ENCODE measurements around the gene ARHGAP42. TPM values are rescaled to one million over a fixed set of nuclear protein-coding genes. Genes with fewer than 3 reads are reported as not detected.

ARHGAP42 gene
- total and polyA plus RNA-seq, 10 of the 15 experiments (the other 5 are each of a cell fraction or from before 2014, with no cell fraction given): 1.8 to 6.3 (median 3.2) TPM

DNA sequence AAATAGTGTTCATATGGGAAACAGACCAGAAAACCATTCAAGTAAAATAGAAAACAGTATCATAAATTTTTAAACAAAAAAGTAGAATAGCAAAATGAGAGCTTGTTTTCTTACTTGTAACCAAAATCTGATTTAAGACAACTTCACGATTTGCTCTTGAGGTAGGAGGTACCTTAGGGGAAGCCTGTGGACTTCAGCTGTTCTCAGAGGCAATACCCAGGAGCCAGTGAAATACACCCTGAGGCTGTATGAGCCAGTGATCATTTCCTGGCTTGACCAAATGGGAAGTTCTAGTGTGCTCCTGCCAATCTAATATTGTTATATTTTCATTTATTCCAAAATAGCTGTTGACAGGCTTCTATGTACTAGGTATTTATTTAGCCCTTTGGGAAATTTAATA is 104.8 kb downstream of the ARHGAP42 start:
- Histone ChIP-seq H3K4me3 (no peak overlapping the region), H3K79me2 (ENCODE audit: control insufficient read depth, insufficient read depth, low read length) (no peaks in the 10 kb centered on the region), H4K20me1 (ENCODE audit: control insufficient read depth, insufficient read depth) (no peaks in the 10 kb centered on the region), H3K9ac (ENCODE audit: control insufficient read depth, insufficient read depth, low read length) (no peak overlapping the region), H3K4me1 (ENCODE audit: control insufficient read depth, insufficient read depth, low read length) (no peaks in the 10 kb centered on the region), H3K36me3 (ENCODE audit: control insufficient read depth in 2 of 2, insufficient read depth in 2 of 2, low read length in 1 of 2) (no peaks in the 10 kb centered on the region), H3K27me3 (replicated peaks in 1 of 2; ENCODE audit: control insufficient read depth in 2 of 2, insufficient read depth in 2 of 2, low read length in 1 of 2) (no peaks in the 10 kb centered on the region), H3K27ac (ENCODE audit: control insufficient read depth, insufficient read depth) (no peak overlapping the region), H3K4me2 (ENCODE audit: control insufficient read depth, insufficient read depth) (no peak overlapping the region), H3K9me3 (replicated peaks; ENCODE audit: control insufficient read depth, insufficient read depth, low read length) (no peaks in the 10 kb centered on the region), H2AFZ (ENCODE audit: control insufficient read depth, low read depth, low read length) (no peak overlapping the region)
- ChIA-PET SMC1A (ENCODE audit: uncharacterized antibody, unreplicated experiment) (interaction anchor here (1.0 kb wide), 1 partner anchor 15 kb away, joined by 3 read pairs; no protein-coding TSS in a partner anchor), CTCF (no interaction called here), POLR2A (no interaction called here), RAD21 (ENCODE audit: unreplicated experiment) (no interaction called here)
- DNase-seq (ENCODE audit: low read depth, low spot score) (no peak), ATAC-seq (peak; percentile 29; the same call in 1 of the 3 replicates), FAIRE-seq (no peak)
- no TSS peak for BruUV-seq (replicated peaks)
- WGBS (ENCODE audit: insufficient coverage, insufficient replicate concordance, low lambda C conversion rate, missing lambda C conversion rate): 0% methylated on average over 1 of the region's 1 CpG
- intact Hi-C loops (cut with micrococcal nuclease; ENCODE audit: unreplicated experiment): no loop called here
- in situ Hi-C loops (cut with MboI): no loop called here
- TF ChIP-seq, protein P1, sequence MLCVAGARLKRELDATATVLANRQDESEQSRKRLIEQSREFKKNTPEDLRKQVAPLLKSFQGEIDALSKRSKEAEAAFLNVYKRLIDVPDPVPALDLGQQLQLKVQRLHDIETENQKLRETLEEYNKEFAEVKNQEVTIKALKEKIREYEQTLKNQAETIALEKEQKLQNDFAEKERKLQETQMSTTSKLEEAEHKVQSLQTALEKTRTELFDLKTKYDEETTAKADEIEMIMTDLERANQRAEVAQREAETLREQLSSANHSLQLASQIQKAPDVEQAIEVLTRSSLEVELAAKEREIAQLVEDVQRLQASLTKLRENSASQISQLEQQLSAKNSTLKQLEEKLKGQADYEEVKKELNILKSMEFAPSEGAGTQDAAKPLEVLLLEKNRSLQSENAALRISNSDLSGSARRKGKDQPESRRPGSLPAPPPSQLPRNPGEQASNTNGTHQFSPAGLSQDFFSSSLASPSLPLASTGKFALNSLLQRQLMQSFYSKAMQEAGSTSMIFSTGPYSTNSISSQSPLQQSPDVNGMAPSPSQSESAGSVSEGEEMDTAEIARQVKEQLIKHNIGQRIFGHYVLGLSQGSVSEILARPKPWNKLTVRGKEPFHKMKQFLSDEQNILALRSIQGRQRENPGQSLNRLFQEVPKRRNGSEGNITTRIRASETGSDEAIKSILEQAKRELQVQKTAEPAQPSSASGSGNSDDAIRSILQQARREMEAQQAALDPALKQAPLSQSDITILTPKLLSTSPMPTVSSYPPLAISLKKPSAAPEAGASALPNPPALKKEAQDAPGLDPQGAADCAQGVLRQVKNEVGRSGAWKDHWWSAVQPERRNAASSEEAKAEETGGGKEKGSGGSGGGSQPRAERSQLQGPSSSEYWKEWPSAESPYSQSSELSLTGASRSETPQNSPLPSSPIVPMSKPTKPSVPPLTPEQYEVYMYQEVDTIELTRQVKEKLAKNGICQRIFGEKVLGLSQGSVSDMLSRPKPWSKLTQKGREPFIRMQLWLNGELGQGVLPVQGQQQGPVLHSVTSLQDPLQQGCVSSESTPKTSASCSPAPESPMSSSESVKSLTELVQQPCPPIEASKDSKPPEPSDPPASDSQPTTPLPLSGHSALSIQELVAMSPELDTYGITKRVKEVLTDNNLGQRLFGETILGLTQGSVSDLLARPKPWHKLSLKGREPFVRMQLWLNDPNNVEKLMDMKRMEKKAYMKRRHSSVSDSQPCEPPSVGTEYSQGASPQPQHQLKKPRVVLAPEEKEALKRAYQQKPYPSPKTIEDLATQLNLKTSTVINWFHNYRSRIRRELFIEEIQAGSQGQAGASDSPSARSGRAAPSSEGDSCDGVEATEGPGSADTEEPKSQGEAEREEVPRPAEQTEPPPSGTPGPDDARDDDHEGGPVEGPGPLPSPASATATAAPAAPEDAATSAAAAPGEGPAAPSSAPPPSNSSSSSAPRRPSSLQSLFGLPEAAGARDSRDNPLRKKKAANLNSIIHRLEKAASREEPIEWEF (IDR thresholded peaks at IDR 0.05; ENCODE audit: insufficient replicate concordance, low read depth, low read length): no peak
- TF ChIP-seq, protein P2, sequence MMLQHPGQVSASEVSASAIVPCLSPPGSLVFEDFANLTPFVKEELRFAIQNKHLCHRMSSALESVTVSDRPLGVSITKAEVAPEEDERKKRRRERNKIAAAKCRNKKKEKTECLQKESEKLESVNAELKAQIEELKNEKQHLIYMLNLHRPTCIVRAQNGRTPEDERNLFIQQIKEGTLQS (IDR thresholded peaks at IDR 0.05; ENCODE audit: borderline replicate concordance, extremely low read depth, low read depth, low read length): no peak
- TF ChIP-seq ZZZ3 (IDR thresholded peaks at IDR 0.05; ENCODE audit: control insufficient read depth, insufficient read length, low read depth): no peak
- no peak for TF ChIP-seq IKZF1 (conservative IDR thresholded peaks at IDR 0.05)
- TF ChIP-seq, protein P3, sequence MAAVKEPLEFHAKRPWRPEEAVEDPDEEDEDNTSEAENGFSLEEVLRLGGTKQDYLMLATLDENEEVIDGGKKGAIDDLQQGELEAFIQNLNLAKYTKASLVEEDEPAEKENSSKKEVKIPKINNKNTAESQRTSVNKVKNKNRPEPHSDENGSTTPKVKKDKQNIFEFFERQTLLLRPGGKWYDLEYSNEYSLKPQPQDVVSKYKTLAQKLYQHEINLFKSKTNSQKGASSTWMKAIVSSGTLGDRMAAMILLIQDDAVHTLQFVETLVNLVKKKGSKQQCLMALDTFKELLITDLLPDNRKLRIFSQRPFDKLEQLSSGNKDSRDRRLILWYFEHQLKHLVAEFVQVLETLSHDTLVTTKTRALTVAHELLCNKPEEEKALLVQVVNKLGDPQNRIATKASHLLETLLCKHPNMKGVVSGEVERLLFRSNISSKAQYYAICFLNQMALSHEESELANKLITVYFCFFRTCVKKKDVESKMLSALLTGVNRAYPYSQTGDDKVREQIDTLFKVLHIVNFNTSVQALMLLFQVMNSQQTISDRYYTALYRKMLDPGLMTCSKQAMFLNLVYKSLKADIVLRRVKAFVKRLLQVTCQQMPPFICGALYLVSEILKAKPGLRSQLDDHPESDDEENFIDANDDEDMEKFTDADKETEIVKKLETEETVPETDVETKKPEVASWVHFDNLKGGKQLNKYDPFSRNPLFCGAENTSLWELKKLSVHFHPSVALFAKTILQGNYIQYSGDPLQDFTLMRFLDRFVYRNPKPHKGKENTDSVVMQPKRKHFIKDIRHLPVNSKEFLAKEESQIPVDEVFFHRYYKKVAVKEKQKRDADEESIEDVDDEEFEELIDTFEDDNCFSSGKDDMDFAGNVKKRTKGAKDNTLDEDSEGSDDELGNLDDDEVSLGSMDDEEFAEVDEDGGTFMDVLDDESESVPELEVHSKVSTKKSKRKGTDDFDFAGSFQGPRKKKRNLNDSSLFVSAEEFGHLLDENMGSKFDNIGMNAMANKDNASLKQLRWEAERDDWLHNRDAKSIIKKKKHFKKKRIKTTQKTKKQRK (IDR thresholded peaks at IDR 0.05; ENCODE audit: low read depth, low read length): no peak
- no peak for TF ChIP-seq RAD21 (IDR thresholded peaks at IDR 0.05; ENCODE audit: insufficient read depth, low read depth, low read length)
- TF ChIP-seq ZSCAN29 (IDR thresholded peaks at IDR 0.05): no peak
- no peak for TF ChIP-seq TARDBP (IDR thresholded peaks at IDR 0.05; ENCODE audit: borderline replicate concordance)
- no peak for TF ChIP-seq POLR2AphosphoS2 (IDR thresholded peaks at IDR 0.05; ENCODE audit: low read depth, low read length)
- TF ChIP-seq, protein P4, sequence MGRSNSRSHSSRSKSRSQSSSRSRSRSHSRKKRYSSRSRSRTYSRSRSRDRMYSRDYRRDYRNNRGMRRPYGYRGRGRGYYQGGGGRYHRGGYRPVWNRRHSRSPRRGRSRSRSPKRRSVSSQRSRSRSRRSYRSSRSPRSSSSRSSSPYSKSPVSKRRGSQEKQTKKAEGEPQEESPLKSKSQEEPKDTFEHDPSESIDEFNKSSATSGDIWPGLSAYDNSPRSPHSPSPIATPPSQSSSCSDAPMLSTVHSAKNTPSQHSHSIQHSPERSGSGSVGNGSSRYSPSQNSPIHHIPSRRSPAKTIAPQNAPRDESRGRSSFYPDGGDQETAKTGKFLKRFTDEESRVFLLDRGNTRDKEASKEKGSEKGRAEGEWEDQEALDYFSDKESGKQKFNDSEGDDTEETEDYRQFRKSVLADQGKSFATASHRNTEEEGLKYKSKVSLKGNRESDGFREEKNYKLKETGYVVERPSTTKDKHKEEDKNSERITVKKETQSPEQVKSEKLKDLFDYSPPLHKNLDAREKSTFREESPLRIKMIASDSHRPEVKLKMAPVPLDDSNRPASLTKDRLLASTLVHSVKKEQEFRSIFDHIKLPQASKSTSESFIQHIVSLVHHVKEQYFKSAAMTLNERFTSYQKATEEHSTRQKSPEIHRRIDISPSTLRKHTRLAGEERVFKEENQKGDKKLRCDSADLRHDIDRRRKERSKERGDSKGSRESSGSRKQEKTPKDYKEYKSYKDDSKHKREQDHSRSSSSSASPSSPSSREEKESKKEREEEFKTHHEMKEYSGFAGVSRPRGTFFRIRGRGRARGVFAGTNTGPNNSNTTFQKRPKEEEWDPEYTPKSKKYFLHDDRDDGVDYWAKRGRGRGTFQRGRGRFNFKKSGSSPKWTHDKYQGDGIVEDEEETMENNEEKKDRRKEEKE (IDR thresholded peaks at IDR 0.05): no peak
- TF ChIP-seq MYB (IDR thresholded peaks at IDR 0.05; ENCODE audit: borderline replicate concordance, low read depth, low read length): no peak
- TF ChIP-seq SMAD1 (IDR thresholded peaks at IDR 0.05; ENCODE audit: low read depth, partially characterized antibody): no peak

Data from GM12878 (cell line).